Measurements from ENCODE around the gene C6orf89. TPM values are rescaled to one million over a fixed set of nuclear protein-coding genes. Genes with fewer than 3 reads are reported as not detected.

C6orf89 gene
- total RNA-seq, 1 donor from 2014 or later: 36.8 TPM

GRCh38 chr6:36843170-36843569 lies 42.6 kb upstream of the C6orf89 start:
- peaks cover 25% of the 10 kb centered on the region for H3K4me1 ChIP-seq
- no peaks in the 10 kb centered on the region for H3K27me3 ChIP-seq
- DNase-seq (ENCODE audit: extremely low spot score in 2 of 2): no peak
- intact Hi-C loops (cut with DNase I): no loop called here
- H3K36me3 ChIP-seq: no peaks in the 10 kb centered on the region
- TF ChIP-seq CTCF (IDR thresholded peaks at IDR 0.05) (no peak), POLR2AphosphoS5 (IDR thresholded peaks at IDR 0.05; ENCODE audit: insufficient read depth in 1 of 2, low read depth in 1 of 2) (no peak), POLR2A (IDR thresholded peaks at IDR 0.05) (no peak)
- H3K9me3 ChIP-seq: no peaks in the 10 kb centered on the region
- H3K27ac ChIP-seq: no peak overlapping the region
- no peak overlapping the region for H3K4me3 ChIP-seq

GRCh38 chr6:36844232-36845170 lies 41.3 kb upstream of the C6orf89 start:
- Histone ChIP-seq H3K36me3 (no peaks in the 10 kb centered on the region), H3K27ac (no peak overlapping the region), H3K9me3 (no peaks in the 10 kb centered on the region), H3K4me3 (no peak overlapping the region), H3K4me1 (peaks cover 28% of the 10 kb centered on the region), H3K27me3 (no peaks in the 10 kb centered on the region)
- intact Hi-C loops (cut with DNase I): no loop called here
- TF ChIP-seq CTCF (IDR thresholded peaks at IDR 0.05) (no peak), POLR2AphosphoS5 (IDR thresholded peaks at IDR 0.05; ENCODE audit: insufficient read depth in 1 of 2, low read depth in 1 of 2) (no peak), POLR2A (IDR thresholded peaks at IDR 0.05) (no peak)
- no peak for DNase-seq (ENCODE audit: extremely low spot score in 2 of 2)

- H3K27ac ChIP-seq: no peak overlapping the region
- intact Hi-C loops (cut with DNase I): no loop called here
- H3K36me3 ChIP-seq: no peaks in the 10 kb centered on the region
- peaks cover 24% of the 10 kb centered on the region for H3K4me1 ChIP-seq
- TF ChIP-seq CTCF (IDR thresholded peaks at IDR 0.05) (no peak), POLR2A (IDR thresholded peaks at IDR 0.05) (no peak), POLR2AphosphoS5 (IDR thresholded peaks at IDR 0.05; ENCODE audit: insufficient read depth in 1 of 2, low read depth in 1 of 2) (no peak)
- no peak for DNase-seq (ENCODE audit: extremely low spot score in 2 of 2)
- H3K27me3 ChIP-seq: no peaks in the 10 kb centered on the region
- H3K9me3 ChIP-seq: no peaks in the 10 kb centered on the region
- no peak overlapping the region for H3K4me3 ChIP-seq
Observed at GRCh38 chr6:36845233-36845632, 40.5 kb upstream of the C6orf89 start.

- no peaks in the 10 kb centered on the region for H3K36me3 ChIP-seq
- H3K4me3 ChIP-seq: no peak overlapping the region
- H3K27me3 ChIP-seq: no peaks in the 10 kb centered on the region
- intact Hi-C loops (cut with DNase I): no loop called here
- no peaks in the 10 kb centered on the region for H3K9me3 ChIP-seq
- TF ChIP-seq POLR2A (IDR thresholded peaks at IDR 0.05) (no peak), POLR2AphosphoS5 (IDR thresholded peaks at IDR 0.05; ENCODE audit: insufficient read depth in 1 of 2, low read depth in 1 of 2) (no peak), CTCF (IDR thresholded peaks at IDR 0.05) (no peak)
- no peak for DNase-seq (ENCODE audit: extremely low spot score in 2 of 2)
- no peak overlapping the region for H3K27ac ChIP-seq
- H3K4me1 ChIP-seq: peaks cover 25% of the 10 kb centered on the region
Observed at GRCh38 chr6:36847152-36847551, 38.6 kb upstream of the C6orf89 start.

- Histone ChIP-seq H3K4me1 (peaks cover 34% of the 10 kb centered on the region), H3K36me3 (no peaks in the 10 kb centered on the region), H3K27me3 (no peaks in the 10 kb centered on the region), H3K9me3 (no peaks in the 10 kb centered on the region), H3K27ac (no peak overlapping the region), H3K4me3 (no peak overlapping the region)
- no peak for DNase-seq (ENCODE audit: extremely low spot score in 2 of 2)
- intact Hi-C loops (cut with DNase I): no loop called here
- no peak for TF ChIP-seq POLR2A (IDR thresholded peaks at IDR 0.05)
- TF ChIP-seq POLR2AphosphoS5 (IDR thresholded peaks at IDR 0.05; ENCODE audit: insufficient read depth in 1 of 2, low read depth in 1 of 2): no peak
- no peak for TF ChIP-seq CTCF (IDR thresholded peaks at IDR 0.05)
Observed at GRCh38 chr6:36847991-36848390, 37.8 kb upstream of the C6orf89 start.

Measured in vagina (tissue), 2 donors.